ENCODE results near the gene FASTK. TPM values are rescaled to one million over a fixed set of nuclear protein-coding genes. Genes with fewer than 3 reads are reported as not detected.

Gene FASTK
- total and polyA plus RNA-seq, 2 of the 4 experiments (the other 2 are of a cell fraction) = 53.8 to 115 TPM

GRCh38 chr7:151126491-151127137 is 46.0 kb upstream of the FASTK start:
- H3K27me3 ChIP-seq (ENCODE audit: control insufficient read depth, insufficient read depth, low read length) = no peaks in the 10 kb centered on the region
- H2BK120ac ChIP-seq (ENCODE audit: low read depth, low read length) = no peak overlapping the region
- H4K20me1 ChIP-seq (ENCODE audit: insufficient read depth, low read length) = peaks cover 32% of the 10 kb centered on the region
- no peak overlapping the region for H4K91ac ChIP-seq (ENCODE audit: insufficient read depth, low read depth, low read length)
- H2AK9ac ChIP-seq (replicated peaks; ENCODE audit: low read depth, low read length, poor library complexity) = no peak overlapping the region
- H3K23ac ChIP-seq (ENCODE audit: low read depth, low read length) = no peak overlapping the region
- no peak overlapping the region for H3K9ac ChIP-seq (ENCODE audit: low read depth, low read length)
- H3K56ac ChIP-seq (ENCODE audit: extremely low read depth, insufficient read depth, low read length) = no peak overlapping the region
- H2AFZ ChIP-seq (replicated peaks; ENCODE audit: low read length, poor library complexity) = no peak overlapping the region
- dilution Hi-C loops (cut with HindIII; ENCODE audit: low sequenced_read_pairs, unreplicated experiment) (no loop called here), intact Hi-C loops (cut with micrococcal nuclease) (no loop called here), in situ Hi-C loops (cut with MboI; ENCODE audit: low sequenced_read_pairs) (loop anchor here (5.0 to 10.0 kb wide), 2 partner anchors 46 to 178 kb away; no protein-coding TSS in a partner anchor)
- H4K8ac ChIP-seq (ENCODE audit: low read depth in 2 of 2, low read length in 2 of 2) = no peak overlapping the region
- DNase-seq = no peak
- no peak overlapping the region for H3K27ac ChIP-seq (ENCODE audit: insufficient read depth, low read length)
- no peak overlapping the region for H3K14ac ChIP-seq (replicated peaks; ENCODE audit: low read depth, low read length)
- H3K36me3 ChIP-seq (ENCODE audit: control insufficient read depth, insufficient read depth, low read length) = peaks cover 66% of the 10 kb centered on the region
- H3K9me1 ChIP-seq (ENCODE audit: insufficient read depth, low read length) = no peaks in the 10 kb centered on the region
- CTCF ChIA-PET = no interaction called here
- no peak overlapping the region for H2BK5ac ChIP-seq (ENCODE audit: low read depth, low read length, poor library complexity, severe bottlenecking)
- POLR2A ChIA-PET (ENCODE audit: unreplicated experiment) = no interaction called here
- no peak overlapping the region for H3K4me2 ChIP-seq (ENCODE audit: low read depth, low read length)
- H3K4me1 ChIP-seq (ENCODE audit: control insufficient read depth, insufficient read depth, low read length) = no peaks in the 10 kb centered on the region
- TF ChIP-seq MXI1 (IDR thresholded peaks at IDR 0.05; ENCODE audit: borderline replicate concordance, low read depth, low read length) (no peak), ELK1 (IDR thresholded peaks at IDR 0.05; ENCODE audit: borderline replicate concordance, low read depth, low read length) (no peak), NFE2L2 (IDR thresholded peaks at IDR 0.05; ENCODE audit: low read depth, low read length) (no peak), RCOR1 (IDR thresholded peaks at IDR 0.05; ENCODE audit: insufficient replicate concordance, low read length) (no peak), CTCF (conservative IDR thresholded peaks at IDR 0.05; ENCODE audit: low read depth, low read length) (no peak), CEBPB (IDR thresholded peaks at IDR 0.05; ENCODE audit: low read depth, low read length) (no peak), SMC3 (IDR thresholded peaks at IDR 0.05; ENCODE audit: low read depth, low read length) (no peak), RFX5 (IDR thresholded peaks at IDR 0.05; ENCODE audit: low read depth, low read length) (no peak), BHLHE40 (IDR thresholded peaks at IDR 0.05; ENCODE audit: low read depth, low read length) (no peak), CHD1 (IDR thresholded peaks at IDR 0.05; ENCODE audit: low read depth, low read length) (no peak), MAFK (IDR thresholded peaks at IDR 0.05; ENCODE audit: low read depth, low read length) (no peak), USF2 (IDR thresholded peaks at IDR 0.05; ENCODE audit: low read depth, low read length) (no peak), MAZ (IDR thresholded peaks at IDR 0.05; ENCODE audit: borderline replicate concordance, low read depth, low read length) (no peak), RAD21 (IDR thresholded peaks at IDR 0.05; ENCODE audit: low read length) (no peak), FOS (IDR thresholded peaks at IDR 0.05; ENCODE audit: low read depth, low read length) (no peak), POLR2A (IDR thresholded peaks at IDR 0.05; ENCODE audit: low read depth, low read length) (no peak)
- H3K9me3 ChIP-seq (ENCODE audit: control insufficient read depth, insufficient read depth, low read length) = no peaks in the 10 kb centered on the region
- WGBS, 2 experiments (ENCODE audit: extremely low coverage in 2 of 2, insufficient read length in 1 of 2) = 53% methylated on average over 3 of the region's 19 CpGs; no CpG with 5 or more reads in 1 of the 2 experiments
- no peak overlapping the region for H2BK20ac ChIP-seq (ENCODE audit: low read depth, low read length)
- no peak overlapping the region for H2AK5ac ChIP-seq (ENCODE audit: low read depth, low read length)
- peaks cover 0 to 28% of the 10 kb centered on the region in 2 experiments; a peak in 3 of 4 replicates for H3K79me1 ChIP-seq (ENCODE audit: low read depth in 1 of 2, low read length in 2 of 2)
- no peak overlapping the region for H2BK15ac ChIP-seq (ENCODE audit: low read depth, low read length)
- no TSS peak for BruUV-seq (replicated peaks)
- no peak overlapping the region for H3K18ac ChIP-seq (ENCODE audit: low read depth, low read length)
- no peak overlapping the region for H3K4ac ChIP-seq (ENCODE audit: low read depth, low read length)
- no peak overlapping the region for H4K5ac ChIP-seq (ENCODE audit: low read depth, low read length)
- no peak overlapping the region for H3K4me3 ChIP-seq (ENCODE audit: insufficient read depth, low read depth, low read length)
- no peak for ATAC-seq (ENCODE audit: low read depth)
